Midbrain (tissue), 1 donor: Measurements from ENCODE around the gene ADRM1.
A peak's percentile ranks its signal among the peaks of the same experiment; 100 is the strongest.

Source experiments
- DNase-seq: peaks from one replicate; lab custom pipeline; 2025; lab: John Stamatoyannopoulos, UW

ADRM1 gene

DNA sequence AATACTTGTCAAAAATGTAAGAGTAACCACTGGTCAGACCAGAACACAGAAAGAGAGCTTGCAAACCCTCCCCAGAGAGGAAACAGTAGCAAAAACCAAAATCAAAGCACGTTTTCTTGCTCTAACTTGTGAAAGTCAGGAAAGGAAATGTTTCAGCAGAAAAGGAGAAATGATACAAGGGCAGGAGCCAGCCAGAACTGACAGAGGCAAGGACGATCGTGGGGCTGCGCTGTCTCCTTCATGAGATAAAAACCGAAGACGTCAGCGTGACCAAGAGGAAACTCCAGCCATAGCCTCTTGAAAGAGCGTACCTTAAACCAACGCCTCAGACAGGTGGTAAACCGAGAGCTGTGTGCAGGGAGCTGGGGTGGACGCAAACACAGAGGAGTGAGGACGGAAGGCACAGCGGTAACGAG lies 36.9 kb downstream of the ADRM1 start:
- DNase-seq, result no peak

DNA sequence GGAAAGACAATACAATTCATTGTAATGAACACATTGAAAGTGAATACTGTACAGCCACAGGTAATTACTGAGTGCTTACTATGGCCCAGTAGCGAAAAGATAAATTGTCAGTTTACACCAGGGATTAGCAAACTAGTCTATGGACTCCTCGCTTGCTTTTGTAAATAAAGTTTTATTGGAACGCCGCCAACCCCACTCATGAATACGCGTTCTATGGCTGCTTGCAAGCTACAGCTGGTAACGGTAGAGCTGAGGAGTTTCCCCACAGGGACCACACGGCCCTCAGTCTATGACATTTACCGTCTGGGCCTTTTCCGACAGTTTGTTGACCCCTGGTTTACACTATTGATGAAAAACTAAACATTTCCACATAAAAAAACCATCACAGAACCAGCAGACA lies 40.1 kb downstream of the ADRM1 start:
- no peak for DNase-seq

DNA sequence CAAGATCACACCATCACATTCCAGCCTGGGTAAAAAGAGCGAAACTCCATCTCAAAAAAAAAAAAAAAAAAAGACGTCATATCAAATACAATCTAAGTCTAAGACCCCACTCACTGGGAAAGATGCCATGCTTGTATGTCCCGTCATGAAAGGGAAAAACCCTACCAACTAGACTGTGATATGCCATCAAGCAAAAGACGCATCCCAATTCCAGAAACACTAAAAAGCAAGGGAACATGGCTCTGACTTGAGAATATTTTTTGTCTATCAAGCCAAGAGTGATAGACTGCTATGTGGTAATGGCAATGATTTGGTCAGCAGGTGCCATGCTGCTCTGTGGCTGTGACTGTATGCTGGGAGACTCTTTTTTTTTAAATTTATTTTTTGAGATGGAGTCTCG lies 41.3 kb downstream of the ADRM1 start:
- DNase-seq, result no peak

DNA sequence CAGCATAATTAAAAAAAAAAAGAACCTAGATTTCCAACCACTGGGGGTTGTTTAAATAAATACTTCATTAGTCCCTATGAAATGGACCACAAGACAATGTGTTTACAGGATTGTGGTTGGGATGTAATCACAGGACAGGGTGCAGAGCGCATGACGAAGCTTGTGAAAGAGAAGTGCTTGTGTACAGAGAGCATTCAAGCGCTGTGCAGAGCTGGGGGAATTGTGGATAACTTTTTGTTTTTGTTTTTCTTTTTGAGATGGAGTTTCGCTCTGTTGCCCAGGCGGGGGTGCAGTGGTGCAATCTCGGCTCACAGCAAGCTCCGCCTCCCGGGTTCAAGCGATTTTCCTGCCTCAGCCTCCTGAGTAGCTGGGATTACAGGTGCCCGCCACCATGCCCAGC lies 42.0 kb downstream of the ADRM1 start:
- no peak for DNase-seq

DNA sequence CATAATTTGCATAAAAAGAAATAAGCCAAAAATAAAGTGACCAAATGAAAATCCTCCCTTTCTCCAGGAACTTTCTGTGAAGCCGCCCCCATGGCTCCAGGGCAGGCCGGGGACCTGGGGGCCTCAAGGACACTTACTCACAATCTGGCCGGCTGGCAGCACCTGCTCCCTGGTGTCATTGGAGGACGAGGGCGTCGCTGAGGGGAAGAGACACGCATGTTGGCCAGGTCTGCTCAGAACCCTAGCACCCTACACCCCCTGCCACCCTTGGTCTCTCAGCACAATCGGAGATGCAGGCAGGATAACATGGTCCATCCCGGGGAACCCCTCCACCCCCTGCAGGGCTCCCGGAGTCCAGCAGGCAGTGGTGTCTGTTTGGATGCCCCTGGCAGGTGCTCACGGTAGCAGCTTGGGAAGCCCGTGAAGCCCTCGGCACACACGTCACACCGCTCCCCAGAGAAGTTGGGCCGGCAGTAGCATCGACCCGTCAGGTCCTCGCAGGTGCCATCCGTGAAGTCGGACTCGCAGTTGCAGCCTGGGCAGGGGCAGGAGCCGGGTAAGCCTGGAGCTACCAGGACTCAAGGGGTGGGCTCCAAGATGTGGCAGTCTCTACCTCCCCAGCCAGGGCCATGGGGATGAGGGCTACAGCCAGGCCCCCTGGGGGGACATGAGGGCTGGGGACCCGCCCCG lies 43.0 kb downstream of the ADRM1 start:
- no peak for DNase-seq

DNA sequence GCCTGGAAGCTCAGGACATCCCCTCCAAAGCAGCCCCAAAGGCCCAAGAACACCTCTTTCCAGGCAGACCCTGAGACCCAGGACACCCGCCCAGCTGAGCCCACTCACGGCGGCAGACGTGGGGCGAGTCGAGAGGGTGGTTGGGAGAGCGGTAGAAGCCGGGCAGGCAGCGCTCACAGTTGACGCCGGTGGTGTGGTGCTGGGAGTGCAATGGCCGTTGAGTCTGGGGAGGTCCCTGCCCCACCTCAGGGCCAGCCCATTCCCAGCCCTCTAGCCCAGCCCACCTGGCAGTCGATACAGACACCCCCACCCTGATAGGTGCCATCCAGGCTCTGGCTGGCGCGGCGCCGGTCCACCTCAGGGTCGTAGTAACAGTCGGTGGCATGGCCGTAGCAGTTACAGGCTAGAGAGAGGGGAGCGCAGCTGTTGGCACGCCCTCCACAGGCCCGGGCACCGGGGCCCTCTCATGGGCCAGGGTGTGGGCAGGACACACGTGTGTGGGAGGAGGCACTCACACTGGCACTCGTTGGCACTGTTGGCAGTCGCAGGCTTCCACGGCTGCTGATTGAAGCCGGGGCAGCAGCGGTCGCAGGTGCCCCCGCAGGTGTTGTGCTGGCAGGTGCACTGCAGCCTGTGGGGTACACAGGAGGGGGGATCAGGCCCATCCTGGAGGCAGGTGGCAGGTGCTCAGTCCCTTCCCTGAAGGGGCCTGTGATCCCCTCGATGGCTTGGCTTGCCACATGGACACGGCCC lies 43.8 kb downstream of the ADRM1 start:
- no peak for DNase-seq

DNA sequence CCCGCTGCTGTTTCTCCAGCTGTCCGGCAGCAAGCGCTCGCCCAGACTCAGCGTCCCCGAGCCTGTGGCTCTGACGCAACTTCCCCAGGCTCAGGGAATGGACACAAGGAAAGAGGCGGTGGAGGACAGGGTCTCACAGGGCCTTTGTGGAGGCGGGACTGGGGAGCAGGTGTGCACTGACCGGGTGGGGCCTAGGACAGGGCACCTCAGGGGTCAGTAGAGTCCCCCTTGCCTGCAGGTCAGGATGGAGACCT lies 44.3 kb downstream of the ADRM1 start:
- DNase-seq, result no peak

DNA sequence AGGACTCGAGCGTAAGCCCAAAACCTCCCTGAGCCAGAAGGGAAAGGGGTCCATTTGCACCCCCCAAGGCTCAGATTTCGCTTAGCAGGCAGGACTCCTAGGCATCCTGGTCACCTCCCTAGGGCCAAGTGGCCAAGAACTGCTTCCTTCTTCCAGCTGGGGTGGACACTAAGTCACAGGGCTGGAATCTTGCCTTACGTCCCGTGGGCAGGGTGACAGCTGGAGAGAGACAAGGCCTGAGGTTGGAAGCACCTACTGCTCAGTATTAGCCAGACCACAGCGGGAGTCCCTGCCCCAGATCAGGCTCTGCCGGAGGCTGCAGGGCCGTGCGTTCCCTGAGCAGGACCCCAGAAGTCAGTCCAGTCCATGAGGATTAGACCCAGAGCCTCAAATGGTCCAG lies 44.6 kb downstream of the ADRM1 start:
- DNase-seq, result no peak

DNA sequence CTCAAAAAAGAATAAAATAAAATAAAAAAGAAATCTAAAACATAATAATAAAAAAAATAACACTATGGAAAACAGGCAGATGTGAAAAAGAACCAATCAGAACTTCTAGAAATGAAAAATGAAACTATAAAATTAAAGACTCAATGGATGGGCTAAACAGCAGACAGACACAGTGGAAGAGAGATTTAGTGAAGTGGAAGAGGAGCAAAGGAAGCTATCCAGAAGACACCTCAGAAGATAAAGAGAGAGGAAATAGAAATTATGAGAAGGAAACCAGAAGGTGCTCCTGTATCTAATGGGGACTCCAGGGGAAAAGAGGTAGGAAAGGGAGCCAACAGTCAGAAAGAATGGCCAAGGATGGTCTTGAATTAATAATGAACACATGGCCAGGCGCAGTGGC lies 45.8 kb downstream of the ADRM1 start:
- DNase-seq, result no peak

DNA sequence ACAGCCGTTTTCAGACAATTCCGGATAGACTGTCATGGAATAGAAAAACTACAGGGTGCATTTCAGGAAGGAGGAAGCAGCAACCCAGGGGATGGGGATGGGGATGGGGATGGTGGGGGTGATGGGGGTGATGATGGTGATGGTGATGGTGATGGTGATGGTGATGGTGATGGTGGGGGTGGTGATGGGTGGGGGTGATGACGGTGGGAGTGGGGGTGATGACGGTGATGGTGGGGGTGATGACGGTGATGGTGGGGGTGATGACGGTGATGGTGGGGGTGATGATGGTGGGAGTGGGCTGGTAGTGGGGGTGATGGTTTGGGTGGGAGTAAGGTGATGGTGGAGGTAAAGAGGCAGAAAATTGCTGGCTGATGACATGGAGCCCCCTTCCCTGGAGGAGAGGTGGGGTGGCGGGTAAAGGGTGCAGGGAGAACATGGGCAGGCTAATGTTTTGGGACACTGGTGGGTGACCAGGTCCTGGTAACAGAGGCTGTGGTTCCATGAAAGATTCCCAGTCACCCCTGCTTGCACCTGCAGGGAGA lies 46.8 kb downstream of the ADRM1 start:
- no peak for DNase-seq

DNA sequence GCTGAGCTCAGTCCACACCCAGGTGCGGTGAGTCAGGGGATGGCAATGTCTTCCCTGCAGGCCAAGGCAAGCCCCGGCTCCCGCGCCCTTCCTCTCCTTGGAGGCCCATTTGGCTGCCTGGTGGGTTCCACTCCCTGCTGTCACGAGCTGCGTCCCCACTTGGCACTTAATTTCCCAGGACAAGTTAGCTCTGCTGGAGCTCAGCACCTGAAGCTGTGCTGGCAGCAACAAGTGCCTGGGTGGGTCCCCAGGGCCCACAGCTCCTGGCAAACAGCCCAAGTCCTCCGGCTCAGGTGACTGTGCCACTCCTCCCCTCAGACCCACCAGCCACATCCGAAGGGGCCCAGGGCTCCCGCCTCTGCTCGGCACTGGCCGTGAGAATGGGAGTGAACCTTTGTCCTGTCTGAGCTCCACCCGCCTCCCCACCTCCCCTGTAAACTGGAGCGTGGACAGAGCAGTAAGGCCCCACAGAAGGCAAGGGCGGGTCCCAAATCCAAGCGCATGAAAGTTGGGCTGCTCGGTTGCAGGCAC lies 47.4 kb downstream of the ADRM1 start:
- no peak for DNase-seq

DNA sequence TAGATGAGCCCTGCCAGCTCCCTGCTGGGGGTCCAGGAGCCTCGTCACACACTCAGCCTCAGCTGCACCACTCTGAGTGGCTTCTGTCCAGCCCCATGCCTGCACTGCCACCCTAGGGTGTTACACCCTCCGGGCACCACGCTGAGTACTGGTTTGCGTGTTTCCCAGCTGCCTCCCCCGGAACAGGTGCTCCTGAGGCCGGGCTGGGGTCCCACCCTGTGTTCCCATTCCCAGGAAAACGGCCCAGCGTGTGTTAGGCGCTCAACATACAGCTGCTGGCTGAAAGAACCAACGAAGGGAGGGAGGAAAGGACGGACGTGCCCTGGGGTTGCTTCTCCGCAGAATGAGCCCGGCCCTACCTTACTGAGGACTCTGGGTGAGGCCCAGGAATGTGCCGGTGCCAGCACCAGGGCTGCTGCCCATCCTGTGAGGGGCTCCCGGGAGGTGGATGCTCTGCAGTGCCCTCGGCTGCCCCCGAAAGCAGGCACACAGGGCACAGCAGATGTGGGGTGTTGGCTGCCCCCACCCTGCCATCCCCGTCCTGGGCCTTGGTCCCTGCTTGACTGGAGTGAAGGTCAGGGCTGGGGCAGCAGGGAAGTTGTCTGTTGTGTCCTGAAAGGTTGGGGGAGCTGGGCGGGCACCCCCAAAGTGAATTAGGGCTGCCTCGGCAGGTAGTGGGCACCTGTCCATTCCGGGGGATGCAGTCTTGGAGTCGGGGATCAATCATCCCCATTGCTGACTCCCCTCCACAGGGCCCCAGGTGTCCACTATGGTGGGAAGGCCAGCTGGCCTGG lies 48.0 kb downstream of the ADRM1 start:
- no peak for DNase-seq

DNA sequence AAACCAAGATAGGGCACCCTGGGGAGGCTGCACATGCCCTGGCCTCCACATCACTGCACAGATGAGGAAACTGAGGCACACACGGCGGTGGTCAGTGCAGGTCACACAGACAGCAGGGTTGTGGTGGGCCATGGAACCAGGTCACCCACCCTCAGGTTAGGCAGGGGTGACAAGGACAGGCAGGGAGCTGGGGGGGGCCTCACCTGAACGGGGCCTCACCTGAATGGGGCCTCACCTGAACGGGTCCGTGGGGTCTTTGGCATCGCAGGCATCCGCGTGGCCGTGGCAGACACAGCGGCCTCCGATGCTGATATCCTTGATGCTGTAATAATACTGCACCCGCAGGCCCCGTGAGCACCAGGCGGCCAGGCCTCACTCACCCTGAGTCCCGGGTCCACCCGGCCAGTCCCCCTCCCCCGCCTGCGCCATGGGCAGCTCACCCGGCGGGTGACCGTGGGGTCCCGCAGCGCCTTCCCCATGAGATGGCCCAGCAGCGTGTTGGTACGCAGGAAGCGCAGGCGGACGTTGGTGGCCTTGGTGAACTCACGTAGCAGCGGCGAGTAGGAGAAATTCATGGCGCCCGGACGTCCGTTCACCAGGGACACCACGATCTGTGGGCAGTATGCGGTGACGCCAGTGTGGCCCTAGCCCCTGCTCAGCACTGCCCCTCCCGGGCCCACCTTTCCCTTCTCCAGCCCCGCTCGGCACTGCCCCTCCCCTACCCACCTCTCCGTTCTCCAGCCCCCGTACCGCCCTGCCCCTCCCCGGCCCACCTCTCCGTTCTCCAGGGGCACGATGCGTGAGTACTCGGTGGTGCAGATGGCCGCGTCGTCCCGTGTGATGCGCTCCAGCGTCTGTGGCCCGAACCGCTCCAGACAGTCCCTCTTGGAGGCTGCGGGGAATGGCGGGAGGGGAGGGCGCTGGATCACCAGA lies 48.9 kb downstream of the ADRM1 start:
- no peak for DNase-seq

DNA sequence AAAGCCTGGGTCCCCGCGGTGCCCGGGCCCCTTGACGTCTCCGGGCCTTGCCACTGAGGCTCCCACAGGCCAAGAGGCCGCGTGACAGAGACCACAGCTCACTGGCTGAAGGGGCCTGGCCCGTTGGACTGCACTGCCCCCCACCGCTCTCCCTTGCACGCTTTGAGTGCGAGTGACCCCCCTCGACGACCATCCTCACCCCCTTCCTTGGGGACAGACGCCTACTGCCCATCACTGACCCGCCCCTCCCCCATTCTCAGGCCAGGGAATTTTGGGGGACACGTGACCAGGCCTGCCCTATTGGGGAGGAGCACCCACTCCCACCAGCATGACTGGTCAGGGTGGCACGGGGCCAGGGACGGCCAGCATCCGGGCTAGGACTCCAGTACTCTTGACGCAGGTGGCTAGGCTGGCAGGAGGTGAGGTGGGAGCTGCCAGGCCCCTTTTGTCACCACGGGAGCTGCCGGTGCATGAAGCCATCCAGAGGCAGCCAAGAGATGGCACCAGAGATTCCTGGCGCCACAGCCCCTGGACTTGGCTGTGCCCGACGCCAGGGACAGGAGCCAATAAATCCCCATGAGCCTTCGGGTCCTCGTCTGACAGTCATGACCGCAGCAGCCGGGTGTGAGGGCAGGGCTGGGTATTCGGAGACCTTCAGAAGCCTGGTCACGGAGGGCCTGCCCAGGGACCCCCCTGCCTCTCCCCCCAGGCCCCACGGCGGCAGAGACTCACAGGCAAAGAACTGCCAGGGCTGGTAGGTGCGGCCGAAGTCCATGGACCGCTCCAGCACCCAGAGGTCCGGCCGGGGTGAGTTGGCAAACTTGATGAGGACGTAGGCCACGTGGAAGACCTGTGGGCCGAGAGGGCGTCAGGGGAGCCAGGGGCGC lies 49.8 kb downstream of the ADRM1 start:
- DNase-seq, result peak; percentile 82

DNA sequence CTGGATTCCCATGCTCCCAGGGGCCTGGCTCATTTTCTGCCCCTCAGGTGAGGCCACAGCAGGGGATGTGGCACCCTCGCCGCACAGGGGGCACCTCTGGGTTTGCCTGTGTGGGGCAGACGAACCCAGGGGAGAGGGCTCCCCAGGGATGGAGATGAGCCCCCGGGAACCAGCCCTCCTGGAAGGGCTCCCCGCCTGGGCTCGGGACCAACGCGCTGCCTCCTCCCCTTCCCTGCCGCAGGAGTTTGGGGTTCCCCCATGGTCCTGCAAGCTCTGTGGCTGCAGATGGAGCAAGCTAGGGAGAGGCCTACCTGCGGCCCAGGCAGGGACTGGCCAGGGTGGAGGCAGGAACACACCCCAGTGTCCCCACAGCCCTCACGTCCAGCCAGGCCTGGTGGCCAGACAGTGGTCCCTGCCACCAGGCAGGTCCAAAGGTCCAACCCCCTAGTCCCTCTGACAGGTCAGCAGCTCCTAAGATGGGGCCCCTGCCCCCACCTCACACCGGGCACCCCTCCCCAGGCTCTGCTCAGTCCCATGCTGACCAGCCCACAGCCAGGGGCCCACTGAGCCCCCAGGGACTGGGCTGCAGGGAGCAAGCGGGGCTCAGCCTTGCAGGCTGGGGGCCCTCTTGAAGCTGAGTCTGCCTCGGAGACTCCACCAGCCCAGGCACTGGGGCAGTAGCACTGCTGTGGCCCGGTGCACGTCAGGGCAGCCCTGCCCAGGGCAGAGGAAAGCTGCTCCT lies 50.7 kb downstream of the ADRM1 start:
- no peak for DNase-seq

DNA sequence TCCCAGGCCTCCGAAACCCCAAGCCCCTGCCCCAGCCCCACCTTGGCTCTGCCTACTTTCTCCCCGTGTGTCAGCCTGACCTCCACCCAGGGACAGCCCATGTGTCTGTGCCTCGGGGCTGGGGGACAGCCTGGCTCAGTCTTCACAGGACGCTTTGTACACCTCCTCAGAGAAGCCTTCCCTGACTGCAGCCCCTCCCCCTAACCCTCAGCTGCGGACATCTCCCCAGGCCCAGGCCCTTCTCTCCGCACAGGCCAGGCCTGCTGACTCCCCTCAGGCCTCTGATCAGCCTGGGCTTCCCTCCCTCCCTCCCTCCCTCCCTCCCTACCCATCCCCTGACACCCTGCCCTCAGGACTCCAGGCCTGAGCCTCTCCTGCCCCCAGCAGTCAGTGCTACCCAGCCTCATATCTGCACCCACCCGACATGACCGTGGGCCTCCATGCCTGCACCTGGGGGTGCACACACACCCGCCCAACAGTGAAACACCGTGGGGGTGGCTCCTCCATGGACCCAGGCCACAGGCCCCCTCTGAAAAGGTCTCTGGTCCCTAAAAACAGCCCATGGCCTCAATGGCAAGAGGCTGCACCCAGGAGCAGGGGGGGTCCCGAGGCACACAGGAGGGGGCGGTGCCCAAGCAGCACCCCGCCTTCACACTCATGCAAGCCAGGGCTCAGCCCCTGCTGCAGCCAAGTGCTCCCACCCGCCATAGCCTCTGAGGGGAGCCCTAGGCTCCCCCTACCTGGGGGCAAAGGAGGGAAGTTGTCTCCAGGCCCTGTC lies 51.4 kb downstream of the ADRM1 start:
- no peak for DNase-seq

DNA sequence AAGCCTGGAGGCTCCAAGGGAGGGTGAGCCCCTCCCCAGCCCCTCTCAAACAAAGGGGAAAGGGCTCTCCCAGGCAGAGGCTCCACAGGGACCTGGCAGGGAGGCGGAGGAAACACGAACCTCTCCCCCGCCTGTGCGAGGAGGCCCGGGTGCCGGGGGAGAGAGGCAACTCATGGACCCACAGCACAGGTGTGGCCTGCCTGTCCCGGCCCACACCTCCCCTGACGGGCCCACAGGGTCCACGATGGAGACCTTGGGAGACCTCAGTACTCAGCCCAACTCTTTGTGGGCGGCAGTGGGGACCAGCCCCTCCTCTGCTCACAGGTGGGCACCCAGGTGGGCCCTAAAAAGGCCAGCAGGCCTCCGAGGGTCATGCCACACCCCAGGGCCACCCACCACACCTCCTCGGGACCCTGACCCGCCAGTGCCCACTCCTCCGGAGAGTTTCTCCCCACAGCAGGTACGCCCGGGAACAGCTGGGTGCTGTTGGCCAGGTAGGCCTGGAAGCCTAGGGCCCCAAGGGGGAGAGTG lies 52.1 kb downstream of the ADRM1 start:
- DNase-seq, result no peak

DNA sequence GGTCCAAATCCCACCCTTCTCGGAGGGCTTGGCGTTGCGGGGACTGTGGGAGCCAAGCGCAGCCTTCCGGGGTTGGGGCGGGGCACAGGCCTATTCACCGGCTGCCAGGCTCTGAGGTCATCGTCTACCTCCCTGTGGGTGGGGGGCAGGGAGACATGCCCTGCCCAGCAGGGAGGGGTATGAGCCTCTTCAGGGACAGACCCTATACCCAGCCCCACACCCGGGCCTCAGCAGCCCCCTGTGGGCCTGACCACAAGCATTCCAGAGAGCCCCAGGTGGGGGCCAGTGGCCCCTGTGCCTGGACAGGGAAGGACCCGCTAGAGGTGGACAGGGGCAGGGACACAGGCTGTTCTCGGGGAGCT lies 52.7 kb downstream of the ADRM1 start:
- DNase-seq, result peak; percentile 20
